HG02678 (cell line): Measurements from ENCODE around the gene PAPLN.

Experiments used
- ATAC-seq: cut with Tn5 transposase; IDR thresholded peaks from one replicate; pipeline ENCODE4 v1.9.1; 2021; ENCODE audit warnings: mild to moderate bottlenecking, moderate library complexity; ENCODE audit not compliant: unreplicated experiment

The PAPLN gene

DNA sequence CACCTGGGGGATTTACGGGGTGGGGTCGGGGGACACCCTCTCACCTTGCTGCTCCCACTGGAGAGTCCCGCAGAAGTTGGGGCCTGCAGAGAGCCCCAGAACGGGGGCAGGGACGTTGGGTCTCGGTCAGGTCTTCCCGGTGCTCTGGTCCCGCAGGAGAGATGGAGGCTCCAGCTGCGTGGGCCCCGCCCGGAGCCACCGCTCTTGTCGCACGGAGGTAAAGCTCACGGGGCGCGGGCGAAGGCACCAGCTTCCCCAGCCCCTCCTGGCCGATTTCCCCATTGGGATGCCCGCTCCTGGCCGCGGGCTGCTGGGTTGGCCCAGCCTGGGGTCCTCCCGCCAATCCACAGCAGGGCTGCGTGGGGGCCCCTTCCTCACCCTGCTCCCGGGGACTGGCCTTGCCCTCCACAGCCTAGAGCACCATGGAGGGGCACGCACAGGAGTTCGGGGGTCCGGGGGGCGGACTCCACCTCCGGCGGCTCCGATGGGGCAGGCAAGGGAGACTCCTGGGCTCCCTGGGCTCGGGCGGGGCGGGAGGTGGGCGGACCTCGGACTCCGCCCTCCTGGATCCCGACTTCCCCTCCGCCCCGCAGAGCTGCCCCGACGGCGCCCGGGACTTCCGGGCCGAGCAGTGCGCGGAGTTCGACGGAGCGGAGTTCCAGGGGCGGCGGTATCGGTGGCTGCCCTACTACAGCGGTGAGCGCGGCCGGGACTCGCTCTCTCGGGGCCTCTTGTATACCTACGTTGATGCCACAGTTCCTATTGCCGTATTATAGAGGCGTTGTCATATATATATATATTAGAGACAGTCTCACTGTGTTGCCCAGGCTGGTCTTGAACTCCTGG is 8.4 kb downstream of the PAPLN start:
- peak; percentile 61 for ATAC-seq

DNA sequence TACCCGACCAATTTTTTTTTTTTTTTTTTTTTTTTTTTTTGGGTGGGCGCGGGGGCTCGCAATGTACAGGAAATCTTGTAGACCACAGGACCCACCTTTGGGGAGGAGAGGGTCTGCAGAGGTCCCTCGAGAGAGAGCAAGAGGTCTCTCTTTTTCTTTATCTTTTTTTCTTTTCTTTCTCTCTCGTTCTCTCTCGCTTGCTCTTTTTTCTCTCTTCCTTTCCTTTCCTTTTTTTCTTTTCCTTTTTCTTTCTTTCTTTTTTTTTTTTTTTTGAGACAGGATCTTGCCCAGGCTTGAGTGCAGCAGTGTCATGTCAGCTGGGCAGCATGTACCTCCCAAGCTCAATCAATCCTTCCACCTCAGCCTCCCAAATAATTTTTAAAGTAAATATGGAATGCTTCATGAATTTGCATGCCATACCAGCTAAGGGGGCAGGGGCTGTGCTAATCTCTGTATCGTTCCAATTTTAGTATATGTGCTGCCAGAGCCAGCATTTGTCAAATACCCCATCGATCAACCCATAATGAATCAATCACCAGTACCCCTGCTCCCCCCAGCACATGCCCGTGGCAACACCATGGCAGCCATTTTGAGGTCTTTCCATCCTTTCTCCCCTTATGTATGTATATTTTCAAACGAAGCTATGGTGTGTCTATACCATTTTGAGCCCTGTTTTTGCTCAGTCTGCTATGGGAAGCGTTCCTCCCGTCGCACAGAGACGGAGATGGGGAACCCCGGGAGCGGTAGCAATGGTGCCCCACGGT is 9.3 kb downstream of the PAPLN start:
- no peak for ATAC-seq

DNA sequence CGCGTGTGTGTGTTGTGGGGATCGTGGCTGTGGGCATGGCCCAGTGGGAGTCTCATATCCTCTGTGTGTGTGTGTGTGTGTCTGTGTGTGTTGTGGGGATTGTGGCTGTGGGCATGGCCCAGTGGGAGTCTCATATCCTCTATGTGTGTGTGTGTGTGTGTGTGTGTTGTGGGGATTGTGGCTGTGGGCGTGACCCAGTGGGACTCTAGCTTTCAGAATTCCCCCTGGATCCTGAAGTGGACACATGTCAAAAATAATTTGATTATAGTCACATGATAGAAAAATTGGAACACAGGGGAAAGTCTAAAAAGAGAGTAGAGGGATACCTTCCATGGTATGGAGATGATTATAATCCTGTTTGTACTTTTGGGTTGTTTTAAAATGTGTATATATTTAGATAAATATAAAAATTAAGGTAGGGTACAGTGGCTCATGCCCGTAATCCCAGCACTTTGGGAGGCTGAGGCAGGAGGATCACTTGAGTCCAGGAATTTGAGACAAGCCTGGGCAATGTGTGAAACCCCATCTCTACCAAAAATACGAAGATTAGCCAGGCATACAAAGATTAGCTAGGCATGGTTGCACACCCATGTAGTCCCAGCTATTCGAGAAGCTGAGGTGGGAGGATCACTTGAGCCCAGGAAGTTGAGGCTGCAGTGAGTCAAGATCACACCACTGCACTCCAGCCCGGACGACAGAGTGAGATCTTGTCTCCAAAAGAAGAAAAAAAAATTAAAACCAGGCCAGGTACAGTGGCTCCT is 11.0 kb downstream of the PAPLN start:
- ATAC-seq, result peak; percentile 39

DNA sequence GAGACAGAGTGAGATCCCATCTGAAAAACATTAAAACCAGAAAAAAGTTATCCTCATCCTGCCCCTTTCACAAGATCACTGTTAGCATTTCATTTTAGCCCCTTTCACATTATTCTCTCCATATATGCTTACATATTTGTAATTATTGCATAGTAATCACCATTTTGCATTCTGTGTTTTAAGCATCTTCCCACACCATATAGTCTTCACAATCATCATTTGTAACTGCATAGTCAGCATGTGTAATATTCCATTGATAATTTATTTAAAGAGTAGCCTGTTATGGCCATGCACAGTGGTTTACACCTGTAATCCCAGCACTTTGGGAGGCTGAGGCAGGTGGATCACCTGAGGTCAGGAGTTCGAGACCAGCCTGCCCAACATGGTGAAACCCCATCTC is 11.8 kb downstream of the PAPLN start:
- no peak for ATAC-seq

DNA sequence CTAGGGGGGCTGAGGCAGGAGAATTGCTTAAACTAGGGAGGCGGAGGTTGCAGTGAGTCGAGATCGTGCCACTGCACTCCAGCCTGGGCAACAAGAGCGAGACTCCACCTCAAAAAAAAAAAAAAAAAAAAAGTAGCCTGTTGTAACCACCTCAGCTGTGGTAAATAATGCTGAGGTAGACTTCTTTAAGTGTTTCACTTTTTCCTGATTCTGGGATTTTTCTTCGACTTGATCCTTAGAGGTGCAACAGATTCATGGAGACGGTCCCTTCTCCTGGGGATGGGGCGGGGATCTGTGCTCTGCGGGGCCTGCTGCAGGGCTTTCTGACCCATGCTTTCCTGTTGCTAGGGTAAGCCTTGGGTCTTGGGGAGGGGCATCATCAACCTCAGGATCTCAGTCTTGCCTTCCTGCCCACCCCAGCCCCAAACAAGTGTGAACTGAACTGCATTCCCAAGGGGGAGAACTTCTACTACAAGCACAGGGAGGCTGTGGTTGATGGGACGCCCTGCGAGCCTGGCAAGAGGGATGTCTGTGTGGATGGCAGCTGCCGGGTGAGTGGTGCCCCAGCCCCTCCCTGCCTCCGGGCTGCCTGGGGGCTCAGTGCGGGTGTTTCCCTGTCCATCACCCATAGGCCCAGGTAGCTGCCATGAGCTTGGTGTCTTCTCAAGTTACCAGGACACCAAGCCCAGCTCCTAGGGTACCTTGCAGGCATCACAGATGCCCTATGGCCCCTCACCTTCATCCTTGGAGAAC is 12.4 kb downstream of the PAPLN start:
- no peak for ATAC-seq

DNA sequence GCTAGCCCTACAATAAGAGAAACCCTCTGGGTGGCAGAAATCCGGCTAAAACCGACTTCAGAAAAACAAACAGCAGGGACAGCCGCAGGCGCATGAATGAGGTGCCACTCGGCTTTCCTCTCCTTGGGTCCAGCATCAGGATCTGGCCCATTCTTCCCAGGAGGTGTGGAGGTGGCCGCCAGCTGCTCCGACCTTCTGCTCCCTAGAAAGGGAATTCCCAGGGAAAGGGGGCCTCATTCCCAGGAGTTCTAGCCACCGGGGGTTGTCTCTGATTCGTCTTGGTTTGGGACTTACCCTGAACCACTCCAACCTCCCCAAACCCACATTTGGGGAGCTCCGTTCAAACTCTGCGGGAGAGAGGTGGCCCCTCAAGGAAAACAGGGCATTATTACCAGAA is 13.0 kb downstream of the PAPLN start:
- no peak for ATAC-seq

DNA sequence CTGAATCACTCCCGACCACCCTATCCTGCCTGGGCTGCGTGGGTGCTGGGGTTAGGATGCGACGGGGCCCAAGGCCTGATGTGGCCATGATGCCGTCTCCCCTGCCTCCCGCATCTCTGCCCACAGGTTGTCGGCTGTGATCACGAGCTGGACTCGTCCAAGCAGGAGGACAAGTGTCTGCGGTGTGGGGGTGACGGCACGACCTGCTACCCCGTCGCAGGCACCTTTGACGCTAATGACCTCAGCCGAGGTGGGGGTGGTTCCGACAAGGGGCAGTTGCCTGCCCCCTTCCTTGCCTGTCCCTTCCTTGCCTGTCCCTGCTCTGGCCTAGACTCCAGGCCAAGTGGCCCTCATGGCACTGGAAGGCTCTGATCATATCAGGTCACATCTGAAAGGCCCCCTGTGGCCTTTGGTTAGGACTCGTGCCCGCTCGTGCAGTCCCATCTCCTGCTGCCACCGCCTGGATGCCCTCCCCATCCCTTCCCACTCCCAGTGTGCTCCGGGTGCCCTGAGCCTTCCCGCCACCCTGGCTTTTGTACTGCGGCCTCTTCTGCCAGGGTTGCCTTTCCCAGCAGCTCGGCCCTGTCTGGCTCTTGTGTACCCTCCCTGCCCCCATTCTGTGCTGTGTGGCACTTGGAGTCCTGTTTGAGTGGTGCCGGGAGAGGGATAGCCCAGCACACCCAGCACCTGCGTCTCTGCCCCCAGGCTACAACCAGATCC is 13.6 kb downstream of the PAPLN start:
- no peak for ATAC-seq

DNA sequence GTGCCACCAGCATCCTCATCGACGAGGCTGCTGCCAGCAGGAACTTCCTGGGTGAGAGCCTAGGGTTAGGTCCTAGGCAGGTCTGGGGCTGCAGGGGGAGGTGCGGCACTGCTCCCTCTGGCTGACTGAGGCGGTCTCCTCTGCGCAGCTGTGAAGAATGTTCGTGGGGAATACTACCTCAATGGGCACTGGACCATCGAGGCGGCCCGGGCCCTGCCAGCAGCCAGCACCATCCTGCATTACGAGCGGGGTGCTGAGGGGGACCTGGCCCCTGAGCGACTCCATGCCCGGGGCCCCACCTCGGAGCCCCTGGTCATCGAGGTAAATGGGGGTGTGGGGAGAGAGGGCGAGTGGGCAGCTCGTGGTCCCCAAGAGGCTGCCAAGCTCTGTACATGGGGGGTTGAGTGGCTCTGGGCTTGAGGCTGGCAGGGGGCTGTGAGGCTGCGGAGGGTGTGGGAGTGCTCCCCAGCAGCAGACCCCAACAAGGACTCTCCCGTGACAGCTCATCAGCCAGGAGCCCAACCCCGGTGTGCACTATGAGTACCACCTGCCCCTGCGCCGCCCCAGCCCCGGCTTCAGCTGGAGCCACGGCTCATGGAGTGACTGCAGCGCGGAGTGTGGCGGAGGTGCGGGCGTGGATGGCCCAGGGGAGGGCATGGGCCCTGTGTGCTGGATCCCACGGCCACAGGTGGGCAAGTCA is 14.4 kb downstream of the PAPLN start:
- ATAC-seq, result no peak

DNA sequence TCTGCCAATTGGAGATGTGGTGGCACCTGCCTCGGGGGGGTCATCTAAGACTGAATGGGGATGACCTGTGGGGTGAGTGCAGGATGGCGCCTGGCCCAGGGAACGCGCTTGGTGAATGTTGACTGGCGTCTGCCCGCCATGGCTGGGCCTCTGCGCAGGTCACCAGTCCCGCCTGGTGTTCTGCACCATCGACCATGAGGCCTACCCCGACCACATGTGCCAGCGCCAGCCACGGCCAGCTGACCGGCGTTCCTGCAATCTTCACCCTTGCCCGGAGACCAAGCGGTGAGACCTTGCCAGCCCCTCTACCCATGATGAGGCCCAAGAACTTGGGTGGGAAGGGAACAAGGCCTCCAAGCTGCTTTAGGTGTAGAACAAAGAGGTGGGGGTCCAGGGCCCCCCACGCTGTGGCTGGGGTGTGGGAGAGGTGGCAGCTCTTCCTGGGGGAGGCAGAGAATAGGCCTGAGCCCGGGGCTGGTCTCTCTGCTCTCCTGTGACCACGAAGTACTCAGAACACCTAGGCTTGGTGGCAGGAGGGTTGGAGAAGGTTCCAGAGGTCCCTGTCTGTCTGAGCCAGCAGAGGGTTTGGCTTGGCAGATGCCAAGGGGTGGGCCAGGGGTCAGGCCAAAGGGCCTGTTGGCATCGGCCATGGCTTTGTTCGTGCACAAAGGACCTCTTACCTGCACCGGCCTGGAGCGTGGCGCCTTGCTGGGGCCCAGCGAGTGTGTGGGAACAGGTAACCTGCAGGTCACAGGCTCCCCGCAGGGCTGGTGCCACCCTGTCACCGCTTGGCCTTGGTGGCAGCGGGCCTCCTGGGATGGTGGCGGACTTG is 15.4 kb downstream of the PAPLN start:
- ATAC-seq, result no peak

DNA sequence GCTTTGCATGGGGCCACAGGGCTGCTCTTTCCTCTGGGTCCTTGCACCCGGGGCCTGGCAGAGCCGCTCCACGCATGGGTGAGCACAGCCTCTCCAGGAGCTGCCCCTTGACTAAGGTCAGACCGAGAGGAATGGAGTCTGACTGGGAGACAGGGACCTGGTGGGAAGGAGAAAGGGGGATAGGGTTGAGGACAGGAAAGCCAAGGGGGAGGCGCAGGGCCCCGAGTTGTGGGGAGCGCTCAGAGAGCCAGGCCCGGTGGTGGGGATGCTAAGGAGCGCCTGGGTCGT is 16.0 kb downstream of the PAPLN start:
- ATAC-seq, result no peak

DNA sequence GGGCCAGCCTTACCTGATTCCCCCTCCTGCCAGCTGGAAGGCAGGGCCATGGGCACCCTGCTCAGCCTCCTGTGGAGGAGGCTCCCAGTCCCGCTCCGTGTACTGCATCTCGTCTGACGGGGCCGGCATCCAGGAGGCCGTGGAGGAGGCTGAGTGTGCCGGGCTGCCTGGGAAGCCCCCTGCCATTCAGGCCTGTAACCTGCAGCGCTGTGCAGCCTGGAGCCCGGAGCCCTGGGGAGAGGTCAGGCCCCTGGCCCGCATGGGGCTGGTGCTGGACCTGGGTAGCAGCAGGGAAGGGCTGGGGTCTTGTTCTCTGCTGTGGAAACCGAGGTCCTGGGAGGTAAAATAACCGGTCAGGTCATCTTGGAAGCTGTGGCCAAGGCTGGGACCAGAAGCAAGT is 16.4 kb downstream of the PAPLN start:
- no peak for ATAC-seq

DNA sequence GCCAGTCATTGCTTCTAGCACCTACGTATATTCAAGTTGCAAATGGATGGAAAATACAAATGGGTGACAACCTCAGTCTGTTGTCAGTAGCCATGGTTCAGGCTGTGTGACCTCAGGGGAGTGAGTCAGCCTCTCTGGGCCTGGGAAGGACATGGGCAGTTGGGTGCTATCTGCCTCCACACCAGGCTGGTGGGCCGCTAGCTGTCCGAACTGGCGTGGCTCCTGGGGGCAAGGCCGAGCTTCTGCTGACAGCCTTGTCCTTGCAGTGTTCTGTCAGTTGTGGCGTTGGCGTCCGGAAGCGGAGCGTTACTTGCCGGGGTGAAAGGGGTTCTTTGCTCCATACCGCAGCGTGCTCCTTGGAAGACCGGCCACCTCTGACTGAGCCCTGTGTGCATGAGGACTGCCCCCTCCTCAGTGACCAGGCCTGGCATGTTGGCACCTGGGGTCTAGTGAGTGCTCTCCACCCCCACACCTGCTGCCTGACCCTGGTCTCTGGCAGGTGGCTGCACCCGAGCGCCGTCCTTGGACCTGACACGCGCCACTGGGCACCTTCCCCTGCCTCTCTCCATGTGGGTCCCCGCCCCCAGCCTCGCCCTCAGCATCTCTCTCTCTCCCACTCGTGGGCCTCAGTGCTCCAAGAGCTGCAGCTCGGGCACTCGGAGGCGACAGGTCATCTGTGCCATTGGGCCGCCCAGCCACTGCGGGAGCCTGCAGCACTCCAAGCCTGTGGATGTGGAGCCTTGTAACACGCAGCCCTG is 17.1 kb downstream of the PAPLN start:
- no peak for ATAC-seq

DNA sequence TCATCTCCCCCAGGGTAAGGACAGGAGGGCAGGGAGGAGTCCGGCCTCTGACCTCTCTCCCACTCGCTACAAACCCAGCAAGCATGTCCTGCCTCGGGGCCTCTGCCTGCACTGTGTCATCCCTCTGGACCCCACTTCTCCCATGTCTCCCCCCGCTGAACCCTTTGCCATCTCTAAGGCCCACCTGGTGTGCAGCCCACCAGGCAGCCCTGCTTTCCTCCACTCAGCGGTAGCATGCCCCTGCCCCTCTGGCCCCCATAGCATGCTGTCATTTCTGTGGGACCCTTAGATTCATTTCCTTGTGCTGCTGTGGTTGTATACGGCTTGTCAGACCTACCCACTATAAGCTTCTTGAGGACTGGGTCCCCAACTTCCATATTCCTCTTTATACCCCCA is 17.7 kb downstream of the PAPLN start:
- ATAC-seq, result no peak

DNA sequence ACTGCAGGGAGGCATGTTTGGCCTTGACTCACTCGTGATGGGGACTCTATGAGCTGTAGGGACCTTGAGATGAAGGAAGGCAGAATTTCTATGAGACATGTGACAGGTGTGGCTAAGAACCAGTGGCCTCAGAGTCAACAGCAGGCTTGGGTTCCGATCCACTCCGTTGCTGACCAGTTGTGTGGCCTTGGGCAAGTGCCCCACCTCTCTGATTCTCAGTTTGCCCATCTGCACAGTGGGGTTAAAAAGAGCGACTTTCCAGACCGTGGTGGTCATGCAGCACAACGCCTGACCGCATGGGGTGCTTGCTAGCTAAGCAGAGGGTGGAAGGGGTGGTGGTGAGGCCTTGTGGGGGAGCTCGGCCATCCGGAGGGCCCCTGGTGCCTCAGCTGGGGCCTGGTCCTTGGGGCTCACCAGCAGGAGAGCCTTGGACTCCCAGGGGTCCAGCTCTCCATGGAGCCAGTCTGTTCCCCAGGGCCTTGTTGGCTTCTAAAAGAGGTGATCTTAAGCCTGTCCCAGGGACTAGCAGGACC is 18.5 kb downstream of the PAPLN start:
- ATAC-seq, result no peak

DNA sequence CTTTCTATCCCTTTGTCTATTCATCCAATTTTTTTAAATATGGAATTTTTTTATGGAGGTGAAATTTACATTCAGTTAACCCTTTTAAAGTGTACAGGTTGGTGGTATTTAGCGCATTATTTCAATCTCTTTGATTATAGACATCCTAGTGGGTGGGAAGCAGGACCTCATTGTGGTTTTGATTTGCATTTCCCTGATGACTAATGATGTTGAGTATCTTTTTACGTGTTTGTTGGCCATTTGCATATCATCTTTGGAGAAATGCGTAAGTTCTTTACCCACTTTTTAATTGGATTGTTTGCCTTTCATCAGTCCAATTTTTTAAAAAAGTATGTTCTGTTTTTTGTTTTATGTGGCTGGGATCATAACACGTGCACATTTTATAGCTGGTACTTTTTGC is 20.8 kb downstream of the PAPLN start:
- ATAC-seq, result no peak

DNA sequence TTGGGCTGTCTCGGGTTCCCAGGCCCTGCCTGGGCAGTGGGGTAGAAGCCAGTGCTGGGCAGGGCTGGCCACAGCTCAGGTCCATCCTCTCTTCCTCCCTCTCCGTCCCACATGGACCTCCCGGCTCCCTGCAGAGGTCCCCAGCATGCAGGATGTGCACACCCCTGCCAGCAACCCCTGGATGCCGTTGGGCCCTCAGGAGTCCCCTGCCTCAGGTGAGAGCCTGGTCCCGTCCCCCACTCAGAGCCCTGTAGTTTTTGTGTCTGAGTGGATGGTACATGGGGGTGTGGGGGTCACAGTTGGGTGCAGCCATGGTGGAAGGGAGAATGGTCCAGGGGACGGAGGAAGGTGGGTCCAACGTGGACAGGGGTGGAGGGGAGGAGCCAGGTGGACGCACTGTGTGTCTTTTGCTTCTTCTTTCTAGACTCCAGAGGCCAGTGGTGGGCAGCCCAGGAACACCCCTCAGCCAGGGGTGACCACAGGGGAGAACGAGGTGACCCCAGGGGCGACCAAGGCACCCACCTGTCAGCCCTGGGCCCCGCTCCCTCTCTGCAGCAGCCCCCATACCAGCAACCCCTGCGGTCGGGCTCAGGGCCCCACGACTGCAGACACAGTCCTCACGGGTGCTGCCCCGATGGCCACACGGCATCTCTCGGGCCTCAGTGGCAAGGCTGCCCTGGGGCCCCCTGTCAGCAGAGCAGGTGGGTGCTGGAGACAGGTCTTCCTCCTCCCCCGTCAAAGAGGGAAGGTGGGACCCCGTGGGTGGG is 21.7 kb downstream of the PAPLN start:
- no peak for ATAC-seq

DNA sequence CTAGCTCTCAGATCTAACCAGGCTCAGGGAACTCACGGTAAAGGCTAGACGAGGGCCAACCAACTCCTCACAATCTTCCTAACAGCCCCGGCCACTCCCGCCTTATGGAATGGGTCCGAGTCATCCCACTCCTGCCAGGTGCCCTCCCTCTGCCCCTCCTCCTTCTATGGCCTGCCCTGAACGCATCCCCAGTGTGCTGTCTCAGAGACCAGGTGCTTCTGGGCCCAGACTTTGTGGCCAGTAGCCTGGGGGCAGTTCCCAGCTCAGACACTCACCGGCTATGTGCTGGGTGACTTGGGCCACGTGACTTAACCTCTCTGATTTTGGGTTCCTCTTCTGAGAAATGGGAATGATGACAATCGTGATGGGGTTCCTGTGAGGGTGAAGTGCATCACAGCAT is 22.5 kb downstream of the PAPLN start:
- ATAC-seq, result no peak
